IPS DF 4.7 (cell line): Measurements from ENCODE around the gene PLEK2.
"Not testable (repeated sequence)": the region's sequence is repeated elsewhere in the genome, so short reads cannot be mapped to it uniquely, and the experiment has no call there.

Experiments used
- DNase-seq: peaks from one replicate; pipeline ENCODE4 v3.0.0-alpha.2; 2013; ENCODE audit warnings: low spot score; ENCODE audit errors: extremely low read depth

The PLEK2 gene

DNA sequence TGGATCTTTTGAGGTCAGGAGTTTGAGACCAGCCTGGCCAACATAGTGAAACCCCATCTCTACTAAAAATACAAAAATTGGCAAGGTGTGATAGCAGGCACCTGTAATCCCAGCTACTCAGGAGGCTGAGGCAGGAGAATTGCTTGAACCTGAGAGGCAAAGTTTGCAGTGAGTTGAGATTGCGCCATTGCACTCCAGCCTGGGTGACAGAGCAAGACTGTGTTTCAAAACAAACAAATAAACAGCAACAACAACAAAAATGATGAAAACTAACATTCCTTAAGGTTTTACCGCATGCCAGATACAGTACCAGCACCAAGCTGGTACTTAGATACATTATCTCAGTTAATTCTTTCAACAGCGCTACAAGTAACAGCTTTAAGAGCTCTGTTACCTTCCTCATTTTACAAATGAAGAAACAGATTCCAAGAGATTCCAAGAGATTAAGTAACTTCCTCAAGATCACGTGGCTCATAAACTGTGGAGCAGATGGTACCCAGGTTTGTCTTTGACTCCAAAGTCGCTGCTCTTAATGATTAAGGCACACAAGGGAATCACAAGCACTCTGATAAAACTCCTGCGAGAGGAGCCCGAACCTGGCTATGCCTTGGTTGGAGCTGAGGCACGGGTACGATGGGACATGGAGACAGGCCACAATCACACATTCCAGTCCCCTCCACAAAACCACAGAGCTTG, 17.7 kb upstream of the PLEK2 start:
- no peak for DNase-seq

DNA sequence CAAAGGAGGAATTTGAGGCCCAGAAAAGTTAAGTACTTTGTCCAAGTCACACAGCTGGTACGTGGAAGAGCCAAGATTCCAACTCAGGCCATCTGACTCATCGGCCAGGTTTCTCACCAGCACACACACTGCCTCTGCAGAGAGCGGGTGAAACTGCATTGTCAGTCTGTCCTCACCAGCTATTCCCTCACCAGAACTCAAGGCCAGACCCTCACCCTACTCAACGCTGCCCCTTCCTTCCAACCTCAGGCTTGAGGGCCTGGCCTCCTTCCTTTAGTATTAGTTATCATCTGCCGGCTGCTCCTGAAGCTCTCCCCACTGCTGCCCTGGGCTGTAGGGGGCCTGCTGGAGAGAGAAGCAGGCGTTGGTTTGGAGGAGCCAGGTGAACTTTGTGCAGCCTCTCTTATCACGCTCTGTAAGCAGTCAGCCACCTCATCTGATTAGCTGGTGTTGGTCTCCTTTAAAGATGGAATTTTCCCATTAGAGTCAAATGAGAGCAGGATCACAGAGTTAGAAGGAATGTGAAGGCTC, 16.6 kb upstream of the PLEK2 start:
- no peak for DNase-seq

DNA sequence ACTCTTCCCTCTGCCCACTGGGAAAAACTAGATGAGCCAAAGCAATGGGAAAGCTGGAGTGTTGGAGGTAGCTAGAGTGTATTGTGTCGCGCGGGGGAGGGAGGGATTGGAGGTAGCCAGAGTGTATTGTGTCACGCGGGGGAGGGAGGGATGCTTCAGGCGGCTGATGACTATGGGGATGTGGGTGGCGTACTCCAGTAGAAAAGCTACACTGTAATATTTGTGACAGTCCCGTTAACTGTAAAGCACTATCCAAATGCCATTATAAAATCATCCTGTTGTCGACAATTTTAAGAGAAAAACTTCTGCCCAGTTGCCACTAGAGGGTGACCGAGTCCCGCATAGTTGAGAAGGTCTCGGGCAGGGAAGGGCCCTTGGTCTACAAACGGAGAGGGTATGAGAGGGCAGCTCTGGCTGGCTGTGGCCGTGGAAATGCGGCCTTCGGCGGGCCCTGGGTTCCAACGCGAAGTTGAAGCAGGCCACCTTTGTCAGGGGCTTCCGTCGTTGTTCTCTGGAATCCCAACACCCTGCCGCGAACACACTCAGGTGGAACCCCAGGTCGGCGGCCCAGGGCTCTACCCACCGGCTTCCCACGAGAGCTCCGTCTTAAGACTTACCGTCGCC, 15.1 kb upstream of the PLEK2 start:
- peak; percentile 69 for DNase-seq

DNA sequence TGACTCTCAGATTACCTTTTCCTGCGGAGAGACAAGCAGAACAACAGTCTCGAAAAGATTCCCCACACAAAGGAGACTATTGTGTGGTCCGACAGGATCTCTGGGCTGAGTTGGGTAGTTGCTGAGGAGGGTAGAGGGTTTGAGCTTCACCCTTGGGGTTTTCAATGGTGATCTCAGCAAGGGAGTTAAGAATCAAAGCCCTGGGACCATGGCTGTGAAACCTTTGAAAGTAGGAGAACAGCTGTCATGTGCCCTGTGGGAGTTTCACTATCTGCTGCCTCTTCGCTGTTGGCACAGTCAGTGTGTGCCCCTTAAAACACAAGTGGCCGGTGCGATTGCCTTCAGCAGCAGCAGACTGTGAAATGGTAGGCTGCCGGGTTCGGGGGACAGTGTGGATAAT, 14.2 kb upstream of the PLEK2 start:
- DNase-seq = no peak

DNA sequence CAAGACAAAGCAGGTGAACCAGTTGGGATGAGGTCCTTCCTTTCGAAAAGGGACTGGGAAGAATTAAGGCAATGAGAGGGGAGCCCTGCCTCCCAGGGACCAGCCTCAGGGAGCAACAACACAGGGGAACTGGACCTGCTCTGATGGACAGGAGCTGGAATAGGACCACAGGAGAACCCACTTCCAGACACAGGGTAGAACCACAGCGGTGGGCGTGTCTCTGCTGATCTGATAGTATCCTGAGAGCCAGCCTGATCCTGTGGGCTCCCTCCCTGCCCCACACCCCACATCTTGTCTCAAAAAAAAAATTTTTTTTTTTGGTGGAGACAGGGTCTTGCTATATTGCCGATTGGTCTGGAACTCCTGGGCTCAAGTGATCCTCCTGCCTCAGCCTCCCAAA, 13.6 kb upstream of the PLEK2 start:
- DNase-seq = no peak

DNA sequence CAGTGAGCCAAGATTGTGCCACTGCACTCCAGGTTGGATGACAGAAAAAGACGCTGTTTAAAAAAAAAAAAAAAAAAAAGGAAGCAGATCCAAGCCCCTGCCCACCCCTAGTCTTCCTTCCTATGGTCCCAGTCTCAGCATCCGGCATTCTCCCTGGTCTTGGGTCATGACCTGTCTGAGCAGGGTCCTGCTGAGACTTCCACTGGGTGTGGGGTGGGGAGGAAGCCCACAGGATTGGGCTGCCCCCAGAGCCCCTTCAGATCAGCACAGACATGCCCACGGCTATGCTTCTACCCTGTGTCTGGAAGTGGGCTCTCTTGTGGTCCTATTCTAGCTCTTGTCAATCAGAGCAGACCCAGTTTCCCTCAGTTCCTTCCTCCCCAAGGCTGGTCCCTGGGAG, 12.6 kb upstream of the PLEK2 start:
- no peak for DNase-seq

DNA sequence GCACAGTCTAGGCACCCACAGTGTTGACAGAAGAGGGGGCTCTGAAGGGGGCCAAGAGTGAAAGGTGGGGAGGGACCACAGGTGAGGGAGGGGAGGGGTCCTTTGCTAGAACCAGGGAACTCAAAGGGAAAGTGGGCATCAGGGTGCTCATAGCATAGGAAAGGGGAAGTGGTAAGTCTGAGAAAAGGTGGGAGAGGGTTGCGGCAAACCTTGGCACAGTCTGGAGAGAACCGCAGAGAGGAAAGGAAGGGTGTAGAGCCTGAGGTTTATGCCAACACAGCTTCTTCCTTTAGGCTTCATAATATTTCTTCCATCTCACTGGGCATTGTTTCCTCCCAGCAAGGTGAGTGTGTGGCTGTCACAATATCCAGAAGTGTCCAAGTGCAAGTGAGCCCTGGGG, 11.5 kb upstream of the PLEK2 start:
- DNase-seq = no peak

DNA sequence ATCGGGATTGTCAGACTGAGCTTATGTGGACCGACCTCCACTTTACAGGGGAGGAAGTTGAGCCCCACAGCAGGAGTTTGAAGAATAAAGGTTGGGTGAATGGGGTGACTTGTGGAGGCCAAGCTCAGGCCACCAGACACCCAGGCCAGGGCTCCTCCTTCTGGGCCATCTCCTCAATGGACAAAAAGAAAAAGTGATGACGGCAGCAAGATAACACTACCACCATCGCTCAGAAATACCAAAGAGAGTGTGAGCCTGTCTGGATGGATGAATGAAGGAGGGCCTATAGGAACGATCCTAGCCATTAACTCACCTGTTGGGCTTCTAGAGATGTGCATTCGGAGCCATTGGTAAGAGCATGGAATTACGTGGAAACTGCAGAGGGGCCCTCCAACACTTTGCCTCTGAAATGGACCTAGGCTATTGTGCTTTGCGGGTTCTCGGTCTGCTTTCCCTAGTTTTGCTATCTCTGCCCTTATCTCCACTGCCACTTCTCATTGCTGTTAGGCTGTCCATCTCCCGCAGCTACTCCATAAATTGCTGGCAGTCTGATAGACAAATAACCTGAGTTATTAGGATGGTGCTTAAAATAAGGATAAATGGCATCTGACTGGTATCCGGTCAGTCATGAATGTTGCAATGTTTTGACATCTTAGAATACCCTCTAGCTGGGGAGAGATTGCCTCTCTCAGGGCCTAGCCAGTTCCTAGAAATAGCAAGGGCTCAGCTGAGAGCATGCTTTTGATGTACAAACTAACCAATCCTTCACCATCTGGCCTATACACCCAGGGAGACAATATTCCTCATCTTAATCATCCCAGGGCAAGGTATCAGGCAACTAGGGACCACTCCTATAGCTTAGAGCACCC, 9.6 kb upstream of the PLEK2 start:
- no peak for DNase-seq

DNA sequence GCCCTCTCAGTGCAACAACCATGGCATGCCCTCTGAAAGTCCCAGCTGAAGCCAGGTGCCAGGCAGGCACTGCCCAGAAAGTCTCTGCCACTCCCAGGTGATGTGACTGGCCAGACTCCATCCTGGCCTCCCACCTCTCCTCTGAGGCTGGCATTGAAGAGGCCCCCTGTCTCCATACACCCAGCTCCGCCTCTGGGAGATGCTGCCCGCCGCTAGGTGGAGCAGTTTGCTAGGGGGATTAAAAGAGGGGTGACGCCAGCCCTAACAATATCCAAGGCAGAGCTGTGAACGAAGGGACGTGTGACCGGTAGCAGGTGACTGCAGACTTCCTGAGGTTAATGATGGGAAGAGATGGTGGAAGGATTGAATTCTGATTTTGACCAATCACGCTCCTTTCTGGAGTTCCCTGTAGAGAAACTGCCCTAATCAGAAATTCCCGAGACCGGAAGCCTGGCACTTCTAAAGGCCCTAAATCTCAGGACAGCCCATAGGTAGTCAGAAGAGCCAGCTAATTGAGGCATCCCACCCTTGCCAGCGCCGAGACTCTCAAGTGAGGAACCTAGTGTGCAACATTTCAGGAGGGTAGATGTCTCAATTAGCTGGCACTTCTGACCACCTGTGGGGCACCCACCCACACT, 8.3 kb upstream of the PLEK2 start:
- DNase-seq = no peak

DNA sequence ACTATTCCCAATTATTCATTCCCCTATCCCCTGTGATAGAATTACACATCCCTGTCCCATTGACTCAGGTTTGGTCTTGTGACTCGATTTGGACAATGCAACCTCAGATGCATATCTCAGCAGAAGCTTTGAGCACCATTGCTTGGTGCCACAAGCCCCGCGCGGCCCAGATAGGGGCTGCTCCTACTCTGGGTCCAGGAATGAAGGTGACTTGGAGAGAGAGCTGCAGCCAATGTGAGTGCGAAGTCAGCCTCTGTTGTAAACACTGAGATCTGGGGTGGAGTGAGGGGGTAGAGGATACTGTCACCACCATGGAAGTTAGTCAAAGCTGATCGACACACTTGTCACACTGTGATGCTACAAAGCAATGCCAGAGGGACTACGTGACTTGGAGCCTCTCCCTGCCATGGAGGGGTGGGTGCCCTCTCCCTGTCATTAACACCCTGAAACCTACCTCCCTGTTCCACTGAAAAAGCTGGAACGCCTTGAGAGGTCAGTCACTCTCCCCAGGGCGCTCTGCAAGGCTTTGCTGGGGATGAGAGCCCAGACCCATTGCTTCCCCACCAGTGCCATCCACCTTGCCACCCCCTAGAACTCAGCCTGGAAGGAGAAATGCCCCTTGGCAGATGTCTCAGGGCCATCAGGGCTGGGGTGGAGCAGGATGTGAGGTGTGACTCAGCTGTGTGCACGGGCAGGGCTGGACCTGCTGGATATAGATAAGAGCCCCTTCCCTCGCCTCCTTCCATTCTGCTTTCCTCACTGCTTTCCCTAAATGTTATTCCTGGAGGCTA, 6.6 kb upstream of the PLEK2 start:
- DNase-seq = no peak

DNA sequence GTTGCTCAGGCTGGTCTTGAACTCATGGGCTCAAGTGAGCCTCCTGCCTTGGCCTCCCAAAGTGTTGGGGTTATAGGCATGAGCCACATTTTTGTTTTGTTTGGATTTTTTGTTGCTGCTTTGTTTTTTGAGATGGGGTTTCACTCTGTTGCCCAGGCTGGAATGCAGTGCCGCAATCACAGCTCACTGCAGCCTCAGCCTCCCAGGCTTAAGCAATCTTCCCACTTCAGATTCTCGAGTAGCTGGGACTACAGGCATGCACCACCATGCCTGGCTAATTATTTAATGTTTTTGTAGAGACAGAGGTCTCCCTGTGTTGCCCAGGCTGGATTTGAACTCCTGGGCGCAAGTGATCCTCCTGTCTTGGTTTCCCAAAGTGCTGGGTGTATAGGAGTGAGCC, 5.7 kb upstream of the PLEK2 start:
- DNase-seq = no peak

DNA sequence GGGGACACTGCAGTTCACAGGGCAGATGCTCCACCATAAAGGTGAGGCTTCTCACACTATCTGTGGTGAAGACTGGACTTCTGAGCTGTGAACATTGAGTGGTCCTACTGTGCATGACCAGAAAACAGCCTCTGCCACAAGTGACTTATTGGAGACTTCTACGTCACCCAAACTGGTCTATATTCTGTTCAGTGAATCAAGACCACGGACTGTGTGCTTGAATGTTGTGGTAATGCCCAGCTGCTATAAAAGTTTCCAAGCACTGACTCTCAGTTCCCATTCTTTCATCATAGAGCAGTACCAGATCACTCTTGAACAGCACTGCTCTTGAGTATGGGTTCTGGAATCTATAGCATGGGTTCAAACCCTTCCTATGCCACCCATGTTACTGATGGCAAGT, 4.8 kb upstream of the PLEK2 start:
- DNase-seq = no peak

DNA sequence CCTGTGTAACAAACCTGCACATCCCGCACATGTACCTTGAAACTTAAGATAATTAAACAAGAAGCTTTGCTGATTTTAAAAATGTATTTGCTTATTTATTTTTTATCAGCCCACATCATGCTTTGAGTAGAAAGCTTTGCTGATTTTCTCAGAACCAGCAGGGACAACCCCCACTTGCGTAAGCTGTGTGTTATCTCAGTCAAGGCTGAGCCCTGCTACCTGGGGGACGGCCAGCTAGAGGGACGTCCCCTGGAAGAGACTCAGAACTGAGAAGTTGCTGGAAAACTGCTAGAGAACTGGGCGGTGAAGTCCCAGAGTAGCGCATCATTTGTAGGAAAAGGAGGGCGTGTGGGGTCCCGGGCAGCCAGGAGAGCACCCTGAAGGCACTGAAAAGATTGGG, 4.1 kb upstream of the PLEK2 start:
- DNase-seq = no peak

DNA sequence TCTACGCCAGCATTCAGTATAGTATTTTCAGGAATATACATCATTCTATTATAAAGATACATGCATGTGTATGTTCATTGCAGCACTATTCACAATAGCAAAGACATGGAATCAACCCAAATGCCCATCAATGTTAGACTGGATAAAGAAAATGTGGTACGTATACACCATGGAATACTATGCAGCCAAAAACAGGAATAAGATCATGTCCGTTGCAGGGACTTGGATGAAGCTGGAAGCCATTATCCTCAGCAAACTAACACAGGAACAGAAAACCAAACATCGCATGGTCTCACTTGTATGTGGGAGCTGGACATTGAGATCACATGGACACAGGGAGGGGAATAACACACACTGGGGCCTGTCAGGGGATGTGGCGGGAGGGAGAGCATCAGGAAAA, 3.6 kb upstream of the PLEK2 start:
- not testable (repeated sequence) for DNase-seq

DNA sequence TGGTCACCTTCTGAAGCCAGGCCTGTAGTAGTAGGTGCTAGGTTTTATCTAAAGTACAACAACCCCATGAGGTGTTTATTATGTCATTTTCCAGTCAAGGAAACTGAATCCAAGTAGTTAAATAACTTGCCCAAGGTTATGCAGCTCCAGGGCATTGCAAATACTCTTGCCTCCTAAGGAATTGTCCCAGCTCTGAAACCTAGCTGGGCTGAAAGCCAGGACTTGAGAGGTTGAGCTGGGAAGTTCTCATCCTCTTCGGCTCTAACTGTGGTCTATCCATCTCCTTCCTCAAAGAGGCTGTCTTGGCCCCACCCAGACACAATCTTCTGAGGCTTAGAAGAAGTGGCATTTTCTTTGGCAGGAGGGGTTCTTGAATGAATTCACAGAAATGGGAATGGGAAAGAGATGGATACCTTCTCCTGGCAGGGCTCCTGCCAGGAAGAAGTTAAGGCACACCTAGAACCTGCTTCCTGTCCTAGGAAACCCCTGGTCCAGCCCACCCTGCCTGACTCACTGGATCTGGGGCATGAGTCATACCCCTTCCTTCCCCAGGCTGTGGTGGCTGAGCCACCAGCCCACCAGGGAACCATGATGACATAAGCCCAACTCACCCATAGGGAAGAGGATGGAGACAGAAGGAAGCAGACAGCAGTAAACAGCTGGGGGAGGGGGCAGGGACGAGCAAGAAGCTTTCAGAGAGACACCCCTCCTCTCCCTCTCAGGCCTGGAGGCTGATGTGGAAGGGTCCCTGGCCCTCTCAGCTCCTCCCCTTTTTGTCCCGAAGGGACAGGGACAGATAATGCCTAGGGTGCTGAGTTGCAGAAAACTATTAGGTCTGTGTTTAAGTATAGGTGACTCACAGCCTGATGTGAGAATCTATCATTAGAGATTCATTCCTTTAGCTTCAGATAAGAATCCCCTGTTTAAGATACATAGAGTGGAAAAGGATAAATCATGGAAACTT, 2.1 kb upstream of the PLEK2 start:
- DNase-seq = no peak

DNA sequence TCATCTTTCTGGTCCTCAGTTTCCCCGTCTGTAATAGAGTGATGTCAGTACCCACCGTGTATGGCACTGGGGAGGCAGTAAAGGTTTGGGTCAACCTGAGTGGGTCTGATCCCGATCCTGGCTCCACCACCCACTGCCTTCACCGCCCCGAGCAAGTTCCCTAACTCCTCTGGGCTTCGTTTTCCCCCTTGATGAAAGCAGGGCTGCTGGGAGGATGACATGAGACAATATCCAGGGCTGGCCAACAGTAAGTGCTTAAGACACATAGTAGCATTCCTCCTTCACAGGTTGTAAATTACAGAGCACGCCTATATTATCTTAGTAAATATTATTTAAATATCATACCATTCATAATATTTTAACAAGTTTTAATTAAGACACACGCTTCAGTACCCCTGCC, 595 bp downstream of the PLEK2 start:
- no peak for DNase-seq

DNA sequence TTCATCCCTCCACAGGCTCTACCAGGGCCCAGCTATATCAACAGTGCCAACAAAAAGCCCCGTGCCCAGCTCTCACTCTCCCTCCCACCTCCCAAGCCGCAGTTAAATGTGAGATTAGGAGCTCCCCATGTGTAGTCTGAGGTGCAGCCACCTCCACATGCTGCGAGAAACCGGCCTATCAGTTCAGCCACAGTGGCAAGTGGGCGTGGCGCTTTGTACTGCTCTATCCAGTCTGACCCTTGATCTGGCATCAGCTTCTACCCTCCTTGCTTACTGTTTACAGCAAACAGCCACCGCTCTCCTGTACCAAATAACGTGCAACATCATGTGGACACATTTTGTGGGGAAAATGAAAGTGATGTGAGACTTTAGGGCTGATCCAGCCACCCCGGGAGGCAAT, 1.7 kb downstream of the PLEK2 start:
- no peak for DNase-seq

DNA sequence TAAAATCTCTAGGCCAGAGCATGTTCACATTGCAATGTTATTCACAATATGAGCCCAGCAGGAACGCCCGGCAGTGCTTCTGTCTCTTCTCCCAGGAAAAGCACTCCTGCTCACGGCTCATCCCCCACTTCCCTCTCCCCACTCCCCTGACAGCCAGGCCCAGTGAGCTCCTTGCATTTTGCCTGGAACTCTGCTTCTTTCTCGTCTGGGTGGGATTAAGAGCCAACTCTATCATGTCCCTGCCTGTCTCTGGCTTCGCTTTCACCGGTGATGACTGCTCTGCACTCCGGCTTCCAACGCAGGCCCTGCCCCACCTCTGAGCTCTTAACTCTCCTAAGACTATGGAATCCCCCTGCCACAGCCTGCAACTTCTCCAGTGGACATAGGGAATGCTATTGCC, 2.5 kb downstream of the PLEK2 start:
- DNase-seq = no peak

DNA sequence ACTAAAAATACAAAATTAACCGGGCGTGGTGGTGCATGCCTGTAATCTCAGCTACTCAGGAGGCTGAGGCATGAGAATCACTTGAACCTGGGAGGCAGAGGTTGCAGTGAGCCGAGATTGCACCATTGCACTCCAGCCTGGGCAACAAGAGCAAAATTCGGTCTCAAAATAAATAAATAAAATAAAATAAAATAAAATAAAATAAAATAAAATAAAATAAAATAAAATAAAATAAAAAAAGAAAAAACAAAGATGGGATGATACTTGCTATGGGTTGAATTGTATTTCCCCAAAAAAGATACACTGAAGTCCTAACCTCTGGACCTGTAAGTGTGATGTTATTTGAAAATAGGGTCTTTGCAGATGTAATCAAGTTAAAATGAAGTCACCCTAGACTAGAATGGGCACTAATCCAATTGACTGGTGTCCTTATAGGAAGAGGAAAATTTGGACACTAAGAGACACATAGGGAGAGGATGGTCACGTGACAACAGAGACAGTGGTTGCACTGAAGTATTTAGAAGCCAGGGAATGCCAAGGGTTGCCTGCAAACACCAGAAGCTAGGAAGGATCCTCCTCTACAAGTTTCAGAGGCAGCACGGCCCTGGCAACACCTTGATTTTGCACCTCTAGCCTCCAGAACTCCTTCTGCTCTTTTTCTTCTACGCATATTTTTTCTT, 3.7 kb downstream of the PLEK2 start:
- DNase-seq = not testable (repeated sequence)
